ENCODE measurements around the gene MAP3K1. TPM values are rescaled to one million over a fixed set of nuclear protein-coding genes. Genes with fewer than 3 reads are reported as not detected.

Gene MAP3K1
- total RNA-seq, 1 donor from 2014 or later = 20.3 TPM

DNA sequence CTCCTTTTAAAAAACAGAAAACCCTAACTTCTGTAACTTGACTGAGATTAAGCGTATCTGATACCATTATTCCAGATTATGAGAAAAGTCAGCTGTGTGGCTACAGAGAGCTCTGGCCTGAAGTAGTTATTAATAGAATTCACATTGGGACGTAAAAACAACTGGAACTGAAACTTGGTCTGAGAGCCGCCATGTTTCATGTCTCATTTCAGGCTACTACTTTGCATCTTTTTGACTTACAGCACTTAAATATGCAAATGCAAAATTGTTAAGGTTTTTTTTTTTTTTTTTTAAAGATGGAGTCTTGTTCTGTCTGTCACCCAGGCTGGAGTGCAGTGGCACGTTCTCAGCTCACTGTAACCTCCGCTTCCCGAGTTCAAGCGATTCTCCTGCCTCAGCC is 25.2 kb downstream of the MAP3K1 start:
- no peak for DNase-seq
- Histone ChIP-seq H3K27ac (no peak overlapping the region), H3K9me3 (no peaks in the 10 kb centered on the region), H3K36me3 (no peaks in the 10 kb centered on the region), H3K27me3 (no peaks in the 10 kb centered on the region), H3K4me3 (no peak overlapping the region), H3K4me1 (peaks cover 32% of the 10 kb centered on the region)
- TF ChIP-seq CTCF (IDR thresholded peaks at IDR 0.05) = no peak
- ATAC-seq = no peak
- intact Hi-C loops (cut with DNase I) = no loop called here

- no peaks in the 10 kb centered on the region for H3K9me3 ChIP-seq
- intact Hi-C loops (cut with DNase I) = no loop called here
- peaks cover 44% of the 10 kb centered on the region for H3K4me1 ChIP-seq
- no peaks in the 10 kb centered on the region for H3K36me3 ChIP-seq
- TF ChIP-seq CTCF (IDR thresholded peaks at IDR 0.05) = no peak
- H3K27ac ChIP-seq = no peak overlapping the region
- peak; percentile 25 for ATAC-seq
- DNase-seq = no peak
- no peaks in the 10 kb centered on the region for H3K27me3 ChIP-seq
- H3K4me3 ChIP-seq = no peak overlapping the region
These were observed 29.9 kb downstream of the MAP3K1 start for GRCh38 chr5:56845277-56845676.

DNA sequence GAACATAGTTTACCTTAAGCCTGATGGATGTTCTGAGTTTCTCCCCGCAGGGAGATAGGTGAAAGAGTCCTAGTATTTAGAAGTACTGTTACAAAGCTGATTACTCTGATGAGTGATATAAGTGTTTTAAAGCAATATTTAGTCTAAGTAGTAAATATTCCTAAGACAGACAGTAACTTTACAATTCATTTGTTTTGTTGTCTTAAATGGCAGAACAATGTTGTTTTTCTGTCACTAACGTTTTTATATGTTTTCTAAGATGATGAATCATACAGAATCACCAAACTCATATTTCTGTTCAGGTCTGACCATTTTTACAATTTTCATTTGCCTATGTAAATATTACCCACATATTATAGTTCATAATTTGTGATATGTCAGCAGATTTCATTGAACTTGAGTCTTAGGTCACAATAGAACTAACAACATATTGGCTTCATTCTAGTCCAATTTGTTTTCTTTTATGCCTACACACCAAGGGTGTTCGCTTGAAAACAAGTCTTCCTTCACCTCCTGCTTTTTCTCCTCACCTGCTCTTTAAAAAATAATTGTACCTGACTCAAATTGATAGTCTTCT is 30.6 kb downstream of the MAP3K1 start:
- H3K4me1 ChIP-seq = peaks cover 51% of the 10 kb centered on the region
- H3K27ac ChIP-seq = no peak overlapping the region
- DNase-seq (no peak), ATAC-seq (no peak)
- H3K27me3 ChIP-seq = no peaks in the 10 kb centered on the region
- H3K9me3 ChIP-seq = no peaks in the 10 kb centered on the region
- no peak overlapping the region for H3K4me3 ChIP-seq
- no peak for TF ChIP-seq CTCF (IDR thresholded peaks at IDR 0.05)
- no peaks in the 10 kb centered on the region for H3K36me3 ChIP-seq
- intact Hi-C loops (cut with DNase I) = no loop called here

- Histone ChIP-seq H3K4me1 (peaks cover 69% of the 10 kb centered on the region), H3K4me3 (no peak overlapping the region), H3K27me3 (no peaks in the 10 kb centered on the region), H3K36me3 (no peaks in the 10 kb centered on the region), H3K9me3 (no peaks in the 10 kb centered on the region), H3K27ac (no peak overlapping the region)
- ATAC-seq (no peak), DNase-seq (no peak)
- TF ChIP-seq CTCF (IDR thresholded peaks at IDR 0.05) = no peak
- intact Hi-C loops (cut with DNase I) = no loop called here
These were observed 32.9 kb downstream of the MAP3K1 start for GRCh38 chr5:56848206-56848605.

- DNase-seq (no peak), ATAC-seq (no peak)
- Histone ChIP-seq H3K9me3 (no peaks in the 10 kb centered on the region), H3K27ac (no peak overlapping the region), H3K27me3 (no peaks in the 10 kb centered on the region), H3K36me3 (no peaks in the 10 kb centered on the region), H3K4me3 (no peak overlapping the region), H3K4me1 (peaks cover 83% of the 10 kb centered on the region)
- intact Hi-C loops (cut with DNase I) = no loop called here
- TF ChIP-seq CTCF (IDR thresholded peaks at IDR 0.05) = no peak
These were observed 34.3 kb downstream of the MAP3K1 start for GRCh38 chr5:56849671-56850070.

DNA sequence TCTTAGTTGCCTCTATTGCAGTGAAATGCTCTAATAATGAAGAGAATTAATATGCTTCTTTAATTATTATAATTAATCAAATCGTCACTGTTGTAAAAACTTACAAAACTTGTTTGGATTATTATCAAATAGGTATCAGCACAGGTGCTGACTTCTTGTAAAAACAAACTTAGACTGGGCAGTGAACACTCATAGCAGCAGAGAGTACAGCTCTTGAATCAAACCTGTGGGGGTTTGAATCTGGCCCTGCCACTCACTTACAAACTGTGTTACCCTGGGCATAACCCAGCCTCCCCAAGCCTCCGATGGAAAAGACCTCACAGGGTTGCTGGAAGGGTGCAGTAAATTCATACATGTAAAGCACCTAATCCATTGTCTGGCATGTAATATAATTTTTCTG is 35.1 kb downstream of the MAP3K1 start:
- Histone ChIP-seq H3K36me3 (no peaks in the 10 kb centered on the region), H3K4me1 (peaks cover 78% of the 10 kb centered on the region), H3K27me3 (no peaks in the 10 kb centered on the region), H3K9me3 (no peaks in the 10 kb centered on the region), H3K27ac (no peak overlapping the region), H3K4me3 (no peak overlapping the region)
- no peak for ATAC-seq
- no peak for DNase-seq
- no peak for TF ChIP-seq CTCF (IDR thresholded peaks at IDR 0.05)
- intact Hi-C loops (cut with DNase I) = no loop called here

Data from upper lobe of right lung (tissue), 1 donor.